Measurements from ENCODE around the gene CUX1.
"Not testable (repeated sequence)": the region's sequence is repeated elsewhere in the genome, so short reads cannot be mapped to it uniquely, and the experiment has no call there.

Gene CUX1

GRCh38 chr7:101870361-101871062, 53.1 kb downstream of the CUX1 start:
- no peak for DNase-seq

DNA sequence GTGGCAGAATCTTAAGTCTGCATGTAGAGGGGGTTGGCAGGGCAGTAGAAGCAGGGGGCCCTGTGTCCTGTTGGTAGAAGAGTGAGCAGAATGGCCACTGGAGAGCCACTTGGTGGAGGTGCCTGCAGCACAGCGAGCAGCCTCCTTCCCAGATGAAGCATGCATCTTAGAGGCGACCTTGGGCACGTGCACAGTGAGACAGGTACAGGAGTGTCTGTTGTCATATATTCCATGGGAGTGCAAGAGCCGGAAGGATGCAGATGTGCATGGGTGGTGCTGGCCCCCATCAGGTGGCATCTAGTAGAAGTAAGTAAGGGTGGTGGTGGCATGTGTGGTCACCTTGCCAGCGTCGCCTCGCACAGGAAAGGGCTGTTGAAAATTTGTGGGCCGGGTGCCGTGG, 53.9 kb downstream of the CUX1 start:
- no peak for DNase-seq

DNA sequence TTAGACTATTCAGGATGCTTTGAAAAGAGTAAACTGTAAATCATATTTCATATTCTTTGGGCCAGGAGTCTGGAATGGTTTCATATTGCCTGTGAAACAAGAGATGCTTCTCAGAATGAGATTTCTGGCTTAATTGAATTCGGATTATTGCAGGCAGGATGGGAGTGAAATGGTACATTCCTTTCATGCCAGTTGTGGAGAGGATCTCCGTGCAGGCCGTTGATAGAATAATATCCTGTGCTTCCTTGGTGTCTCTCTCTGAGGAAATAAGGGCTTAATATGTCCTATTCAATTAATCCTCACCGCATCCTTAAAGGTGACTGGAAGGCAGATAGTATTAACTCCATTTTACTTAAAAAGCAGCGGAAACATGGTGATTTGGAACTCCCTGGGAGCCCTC, 56.6 kb downstream of the CUX1 start:
- DNase-seq = no peak

- no peak for DNase-seq
Measured at GRCh38 chr7:101875283-101875846, 57.9 kb downstream of the CUX1 start.

- DNase-seq = no peak
Measured at GRCh38 chr7:101877882-101878591, 60.6 kb downstream of the CUX1 start.

DNA sequence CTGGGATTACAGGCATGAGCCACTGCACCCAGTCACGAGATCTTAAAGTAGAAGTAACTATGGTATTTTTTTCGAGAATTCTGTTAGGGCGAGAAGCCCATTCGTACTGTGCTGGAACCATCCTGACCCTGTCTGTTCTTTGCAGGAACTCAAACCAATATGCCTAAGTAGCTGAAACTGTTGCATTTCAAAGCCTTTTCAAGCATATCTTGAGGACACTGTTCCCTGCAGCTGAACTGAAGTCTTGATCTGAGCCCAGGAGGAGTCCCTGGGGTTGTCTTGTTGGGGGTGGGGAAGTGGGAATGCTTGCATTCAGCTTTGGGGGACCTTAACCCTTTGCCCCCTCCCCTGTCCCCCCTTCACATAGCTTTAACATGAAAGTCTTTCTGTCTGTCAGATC, 61.5 kb downstream of the CUX1 start:
- no peak for DNase-seq

GRCh38 chr7:101879565-101879964, 62.1 kb downstream of the CUX1 start:
- no peak for DNase-seq

DNA sequence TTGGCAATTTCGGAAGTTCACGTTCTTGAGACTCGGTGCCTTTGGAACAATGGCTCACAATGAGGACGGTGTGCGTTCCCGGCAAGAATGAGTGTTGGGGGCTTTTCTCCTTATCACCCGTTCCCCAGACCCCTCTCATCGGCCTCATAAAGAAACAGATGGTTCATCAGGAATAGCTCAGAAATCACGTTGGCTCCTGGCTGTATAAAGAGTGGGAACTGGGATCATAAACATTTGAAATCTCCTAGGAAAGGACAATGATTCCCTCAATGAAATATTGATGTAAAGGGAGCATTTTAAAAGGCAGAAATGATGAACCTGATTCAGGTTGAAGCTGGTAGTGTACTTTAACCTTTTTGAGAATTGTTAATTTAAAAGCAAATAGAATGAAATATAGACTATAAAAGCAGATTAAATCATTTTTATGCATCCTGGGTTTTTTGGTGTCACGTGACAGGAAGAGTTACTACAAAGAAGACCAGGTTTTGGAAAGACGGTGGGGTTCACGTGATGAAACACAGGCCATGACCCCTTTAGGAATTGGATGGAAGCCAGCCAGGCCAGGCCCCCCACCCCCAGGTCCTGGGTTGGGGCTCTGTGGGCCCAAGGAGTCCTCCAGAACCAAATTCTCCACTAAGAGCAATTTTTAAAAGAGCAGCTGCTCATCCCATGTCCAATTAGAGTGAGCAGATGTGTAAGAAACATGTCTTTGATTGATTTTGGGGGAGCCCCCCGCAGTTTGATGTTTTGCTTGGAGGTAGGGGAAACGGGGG, 63.0 kb downstream of the CUX1 start:
- no peak for DNase-seq

GRCh38 chr7:101882005-101882421, 64.6 kb downstream of the CUX1 start:
- DNase-seq = no peak

GRCh38 chr7:101882595-101883564, 65.5 kb downstream of the CUX1 start:
- no peak for DNase-seq

- DNase-seq = no peak
Measured at GRCh38 chr7:101884671-101885596, 67.5 kb downstream of the CUX1 start.

- no peak for DNase-seq
Measured at GRCh38 chr7:101885597-101885955, 68.2 kb downstream of the CUX1 start.

DNA sequence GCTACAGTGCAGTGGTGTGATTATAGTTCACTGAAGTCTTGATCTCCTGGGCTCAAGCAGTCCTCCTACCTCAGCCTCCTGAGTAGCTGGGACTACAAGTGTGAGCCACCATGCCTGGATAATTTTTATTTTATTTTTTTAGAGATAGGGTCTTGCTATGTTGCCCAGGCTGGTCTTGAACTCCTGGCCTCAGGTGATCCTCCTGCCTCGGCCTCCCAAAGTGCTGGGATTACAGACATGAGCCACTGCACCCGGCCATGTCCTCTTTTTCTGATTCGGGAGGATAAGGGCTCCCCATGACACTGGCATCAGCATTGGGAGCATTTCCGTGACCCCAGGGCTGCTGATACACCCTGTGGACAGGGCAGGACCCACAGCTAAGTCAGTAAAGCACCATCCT, 69.9 kb downstream of the CUX1 start:
- DNase-seq = not testable (repeated sequence)

DNA sequence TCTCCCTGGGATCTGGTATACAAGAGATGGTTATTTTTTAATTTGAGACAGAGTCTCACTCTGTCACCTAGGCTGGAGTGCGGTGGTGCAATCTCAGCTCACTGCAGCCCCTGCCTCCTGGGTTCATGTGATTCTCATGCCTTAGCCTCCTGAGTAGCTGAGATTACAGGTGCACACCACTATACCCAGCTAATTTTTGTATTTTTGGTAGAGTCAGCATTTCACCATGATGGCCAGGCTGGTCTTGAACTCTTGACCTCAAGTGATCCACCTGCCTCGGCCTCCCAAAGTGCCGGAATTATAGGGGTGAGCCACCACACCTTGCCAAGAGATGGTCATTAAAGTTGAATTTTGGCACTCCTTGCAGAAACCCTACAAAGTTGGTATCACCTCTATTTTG, 71.1 kb downstream of the CUX1 start:
- not testable (repeated sequence) for DNase-seq

GRCh38 chr7:101890749-101891523, 73.5 kb downstream of the CUX1 start:
- DNase-seq = no peak

- DNase-seq = no peak
Measured at GRCh38 chr7:101891936-101892640, 74.7 kb downstream of the CUX1 start.

GRCh38 chr7:101893341-101894082, 76.1 kb downstream of the CUX1 start:
- no peak for DNase-seq

- no peak for DNase-seq
Measured at GRCh38 chr7:101896316-101896715, 78.9 kb downstream of the CUX1 start.

DNA sequence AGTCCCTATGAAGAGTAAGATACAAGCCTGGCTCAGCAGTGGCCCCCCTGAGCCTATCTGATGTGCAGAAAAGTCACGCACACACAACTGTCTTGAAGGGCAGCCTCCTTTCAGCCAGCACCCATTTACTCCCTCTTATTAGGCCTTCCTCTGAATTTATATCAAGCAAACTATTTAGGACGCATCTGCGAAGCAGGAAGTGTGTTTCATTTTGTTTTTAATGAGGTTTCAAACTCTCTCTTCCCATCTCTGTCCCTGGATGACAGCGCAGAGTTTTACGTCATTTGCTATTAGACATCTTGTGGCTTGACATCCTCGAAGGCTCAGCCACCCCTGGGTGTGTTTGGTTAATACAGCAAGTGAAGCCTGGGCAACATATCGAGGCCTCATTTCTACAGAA, 79.5 kb downstream of the CUX1 start:
- DNase-seq = no peak

All from effector CD4-positive, alpha-beta T cell (primary cell).